Measurements from ENCODE around the gene EFEMP2.

GRCh38 chr11:65857500-65857852 lies 15.1 kb downstream of the EFEMP2 start:
- TF ChIP-seq PPARA (CRISPR knock-in tag; IDR thresholded peaks at IDR 0.05; ENCODE audit: borderline replicate concordance): no peak
- TF ChIP-seq CSRNP3 (CRISPR knock-in tag; IDR thresholded peaks at IDR 0.05): no peak
- no peak for TF ChIP-seq RARB (CRISPR knock-in tag; IDR thresholded peaks at IDR 0.05)
- TF ChIP-seq ZFP30 (CRISPR knock-in tag; IDR thresholded peaks at IDR 0.05): no peak
- TF ChIP-seq OSR1 (CRISPR knock-in tag; IDR thresholded peaks at IDR 0.05): no peak
- no peak for TF ChIP-seq TCF4 (CRISPR knock-in tag; IDR thresholded peaks at IDR 0.05; ENCODE audit: borderline replicate concordance)
